Activated naive CD4-positive, alpha-beta T cell treated with anti-CD3 and anti-CD28 coated beads, Interleukin-2, amount 10 ng/mL, durations not matched to agents 7 days and 5 days (primary cell): ENCODE results near the gene ADCY6.

Experiments
- CTCF ChIA-PET: fragments of 350-600 bp; sonication (Branson Sonifier 250); formaldehyde crosslinking; loops from one replicate; lab custom pipeline; 2021; ENCODE audit warnings: antibody characterized with exemption; lab: Charles Lee
- DNase-seq: peaks from one replicate; pipeline ENCODE4 v3.0.0-alpha.2; 2020
- H3K27ac Mint-ChIP-seq: one replicate; pipeline ENCODE4 v1.8.0; 2021; ENCODE audit warnings: mild to moderate bottlenecking, moderate library complexity, mixed read lengths
- H3K27me3 Mint-ChIP-seq: one replicate; pipeline ENCODE4 v1.8.0; 2021; ENCODE audit warnings: mild to moderate bottlenecking, mixed read lengths
- H3K36me3 Mint-ChIP-seq: one replicate; pipeline ENCODE4 v1.8.0; 2021; ENCODE audit warnings: mixed read lengths
- H3K4me1 Mint-ChIP-seq: one replicate; pipeline ENCODE4 v1.8.0; 2021; ENCODE audit warnings: mixed read lengths
- H3K4me3 Mint-ChIP-seq: one replicate; pipeline ENCODE4 v1.8.0; 2021; ENCODE audit warnings: mild to moderate bottlenecking, moderate library complexity, mixed read lengths
- H3K9me3 Mint-ChIP-seq: one replicate; pipeline ENCODE4 v1.8.0; 2021; ENCODE audit warnings: mixed read lengths

The ADCY6 gene

DNA sequence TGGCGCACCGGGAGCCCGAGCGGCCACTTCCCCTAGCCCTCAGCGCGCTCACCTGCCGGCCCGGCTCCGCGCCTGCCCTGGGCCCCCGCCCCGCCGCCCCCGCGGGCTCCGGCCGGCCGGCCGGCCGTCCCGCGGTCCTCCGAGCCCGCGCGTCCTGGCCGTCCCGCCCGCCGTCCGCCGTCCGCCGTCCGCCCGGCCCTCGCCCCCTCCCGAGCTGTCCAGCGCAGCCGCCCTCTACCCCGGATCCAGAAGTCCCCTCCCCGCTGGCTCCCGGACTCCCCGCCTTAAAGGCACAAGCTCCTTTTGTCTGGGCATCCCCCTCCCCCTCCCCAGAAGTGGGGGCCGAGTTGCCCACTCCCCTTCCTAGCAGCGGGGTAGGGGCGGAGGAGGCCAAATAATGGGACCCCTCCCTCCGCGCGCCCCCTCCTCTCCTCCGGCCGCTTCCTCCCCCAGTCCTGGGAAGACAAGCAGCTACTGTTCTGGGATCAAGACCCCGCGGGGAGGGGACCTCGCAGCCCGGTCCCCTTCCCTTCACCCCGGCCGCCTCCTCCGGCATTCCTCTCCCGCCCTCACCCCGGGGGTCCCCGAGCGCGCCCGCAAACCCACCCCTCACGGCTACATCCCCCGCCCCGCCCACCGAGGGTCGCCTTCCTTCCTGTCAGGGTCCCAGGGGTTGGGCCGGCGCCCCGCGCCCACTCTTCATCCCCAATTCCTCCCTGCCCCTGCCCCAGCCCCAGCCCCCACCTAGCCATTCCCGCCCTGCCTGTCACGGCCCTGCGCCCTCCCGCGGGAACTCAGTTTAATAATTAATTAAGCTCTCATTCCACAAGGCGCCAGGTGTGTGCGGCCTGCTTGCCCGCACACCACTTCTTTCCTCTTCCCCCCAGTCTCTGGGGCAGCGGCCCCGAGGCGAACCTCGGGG is at the start of gene ADCY6:
TSS of gene ADCY6 (minus strand) at position 236 of the 922 bp plus-strand sequence. CDS start 5,655 bp downstream, outside the sequence.
- H3K27ac Mint-ChIP-seq, result no peak within 1 kb of the TSS
- H3K36me3 Mint-ChIP-seq, result no peaks in the 10 kb centered on the region
- no peaks in the 10 kb centered on the region for H3K9me3 Mint-ChIP-seq
- DNase-seq, result no peak
- H3K4me3 Mint-ChIP-seq, result peak within 1 kb of the TSS; percentile 57
- peaks cover 2% of the 10 kb centered on the region for H3K4me1 Mint-ChIP-seq
- CTCF ChIA-PET, result interaction anchor here (1.0 to 1.2 kb wide), 2 partner anchors 64 to 245 kb away, joined by 3 read pairs; no protein-coding TSS in a partner anchor
- H3K27me3 Mint-ChIP-seq, result peaks cover 67% of the 10 kb centered on the region

DNA sequence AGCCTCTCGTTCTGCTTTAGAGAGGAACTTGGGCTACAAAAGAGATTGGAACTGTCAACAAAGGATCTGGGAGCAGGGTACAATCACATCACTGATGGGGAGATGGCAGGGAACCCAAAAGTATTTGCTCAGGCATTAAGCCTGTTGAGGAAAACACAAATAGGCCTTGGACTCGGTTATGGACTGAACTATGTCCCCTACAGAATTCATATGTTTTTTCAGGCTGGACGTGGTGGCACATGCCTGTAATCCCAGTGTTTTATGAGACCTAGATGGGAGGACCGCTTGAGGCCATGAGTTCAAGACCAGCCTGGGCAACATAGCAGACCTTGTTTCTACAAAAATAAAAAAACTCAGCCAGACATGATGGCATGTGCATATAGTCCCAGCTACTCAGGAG is 49.2 kb upstream of the ADCY6 start:
- peaks cover 55% of the 10 kb centered on the region for H3K36me3 Mint-ChIP-seq
- no peak overlapping the region for H3K4me3 Mint-ChIP-seq
- CTCF ChIA-PET, result interaction anchor here (0.7 kb wide), 1 partner anchor 23 kb away, joined by 3 read pairs; no protein-coding TSS in a partner anchor
- H3K4me1 Mint-ChIP-seq, result no peaks in the 10 kb centered on the region
- no peak for DNase-seq
- no peaks in the 10 kb centered on the region for H3K9me3 Mint-ChIP-seq
- H3K27ac Mint-ChIP-seq, result no peak overlapping the region
- H3K27me3 Mint-ChIP-seq, result no peaks in the 10 kb centered on the region

DNA sequence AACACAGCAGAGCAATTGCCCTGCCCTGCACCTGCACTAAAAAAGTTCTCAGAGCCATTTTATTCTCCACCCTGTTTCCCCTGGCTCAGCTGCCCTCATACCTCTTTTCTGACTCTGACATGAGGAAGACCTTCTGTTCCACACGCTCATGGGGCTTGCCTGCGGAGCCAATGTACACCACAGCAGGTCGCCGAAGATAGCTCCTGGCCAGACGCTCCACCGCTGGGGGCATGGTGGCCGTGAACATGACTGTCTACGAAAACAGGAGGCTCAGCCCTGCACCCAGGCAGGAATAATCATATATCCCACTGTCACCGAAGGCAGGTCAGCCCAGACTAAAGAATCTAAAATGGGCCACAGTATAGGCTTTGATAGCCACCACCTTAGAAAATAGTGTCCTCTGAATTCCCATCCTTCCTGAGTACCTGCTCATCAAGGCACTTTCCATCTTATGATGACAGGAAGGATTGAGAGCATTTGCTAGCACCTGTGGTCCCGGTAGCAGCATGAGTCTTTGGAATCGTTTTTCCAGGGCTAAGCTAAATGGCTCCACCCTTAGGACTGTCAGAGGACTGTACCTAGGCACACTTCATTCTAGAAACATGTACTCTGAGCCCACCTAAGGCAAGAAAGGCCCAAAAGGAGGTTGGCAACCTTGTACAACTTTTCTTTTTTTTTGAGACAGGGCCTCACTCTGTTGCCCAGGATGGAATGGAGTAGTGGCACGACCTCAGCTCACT is 43.6 kb upstream of the ADCY6 start:
- Mint-ChIP-seq H3K27ac (no peak overlapping the region), H3K36me3 (peaks cover 65% of the 10 kb centered on the region), H3K4me1 (no peaks in the 10 kb centered on the region), H3K9me3 (no peaks in the 10 kb centered on the region), H3K27me3 (no peaks in the 10 kb centered on the region), H3K4me3 (no peak overlapping the region)
- no peak for DNase-seq
- CTCF ChIA-PET, result interaction anchor here (0.8 to 1.2 kb wide), 2 partner anchors 17 to 21 kb away, joined by 3 read pairs; no protein-coding TSS in a partner anchor

DNA sequence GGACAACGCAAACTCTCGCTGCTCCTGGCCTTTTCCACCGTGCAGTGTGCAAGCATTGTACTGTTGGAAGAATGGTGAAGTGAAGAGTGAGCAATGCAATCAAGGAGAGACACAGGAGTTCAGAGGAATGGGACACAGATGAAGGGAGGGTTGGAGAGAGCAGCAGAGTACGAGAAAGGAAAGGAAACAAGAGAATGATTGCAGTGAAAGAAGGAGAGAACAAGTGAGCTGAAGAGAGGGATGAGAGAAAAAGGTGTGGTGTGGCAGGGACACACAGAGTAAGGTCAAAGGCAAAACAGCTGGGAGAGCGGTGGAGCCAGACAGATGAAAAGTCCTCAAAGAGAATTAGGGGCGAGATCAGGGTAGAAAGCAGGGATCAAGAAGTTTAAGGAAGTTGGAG is 42.4 kb upstream of the ADCY6 start:
- CTCF ChIA-PET, result interaction anchor here (1.4 kb wide), 1 partner anchor 14 kb away, joined by 3 read pairs; no protein-coding TSS in a partner anchor
- DNase-seq, result no peak
- Mint-ChIP-seq H3K4me1 (no peaks in the 10 kb centered on the region), H3K27ac (no peak overlapping the region), H3K27me3 (no peaks in the 10 kb centered on the region), H3K36me3 (peaks cover 53% of the 10 kb centered on the region), H3K4me3 (no peak overlapping the region), H3K9me3 (no peaks in the 10 kb centered on the region)

DNA sequence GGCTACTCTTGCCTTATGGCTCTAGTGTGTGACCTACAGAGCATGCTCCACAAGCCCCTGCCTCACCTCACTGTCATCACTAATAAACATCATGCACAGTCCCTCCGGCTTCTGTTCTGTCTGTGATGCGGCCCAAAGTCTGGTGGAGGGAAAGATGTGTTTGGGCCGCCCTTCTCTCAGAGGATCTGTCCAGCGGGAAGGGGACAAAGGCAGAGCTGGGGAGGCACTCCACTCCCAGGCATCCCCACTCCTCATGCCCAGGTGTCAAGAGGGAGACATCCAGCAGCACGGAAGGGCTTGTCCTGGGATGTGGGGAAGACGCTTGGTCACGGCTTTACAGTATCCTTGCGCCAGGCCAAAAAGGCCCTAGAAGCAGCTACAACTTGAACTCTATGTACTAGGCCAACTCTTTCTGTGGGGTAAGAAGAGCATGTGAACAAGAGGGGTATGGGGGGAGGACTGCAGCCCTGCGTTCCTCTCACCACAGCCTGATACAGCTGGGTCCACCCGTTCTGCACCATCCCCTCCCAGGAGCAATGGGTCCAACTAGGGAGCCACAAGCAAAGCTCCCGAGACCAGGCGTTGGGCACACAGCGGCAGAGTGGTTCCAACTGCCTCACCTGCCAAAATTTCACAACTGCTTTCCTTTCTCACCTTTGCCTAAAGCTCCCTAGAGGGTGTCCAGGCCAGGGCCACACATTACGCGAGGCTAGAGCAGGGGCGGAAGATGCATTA is 40.1 kb upstream of the ADCY6 start:
- H3K4me1 Mint-ChIP-seq, result no peaks in the 10 kb centered on the region
- H3K27ac Mint-ChIP-seq, result no peak overlapping the region
- no peaks in the 10 kb centered on the region for H3K27me3 Mint-ChIP-seq
- H3K36me3 Mint-ChIP-seq, result peaks cover 46% of the 10 kb centered on the region
- CTCF ChIA-PET, result interaction anchor here (1.3 kb wide), 1 partner anchor 10 kb away, joined by 6 read pairs; no protein-coding TSS in a partner anchor
- DNase-seq, result no peak
- no peak overlapping the region for H3K4me3 Mint-ChIP-seq
- no peaks in the 10 kb centered on the region for H3K9me3 Mint-ChIP-seq

DNA sequence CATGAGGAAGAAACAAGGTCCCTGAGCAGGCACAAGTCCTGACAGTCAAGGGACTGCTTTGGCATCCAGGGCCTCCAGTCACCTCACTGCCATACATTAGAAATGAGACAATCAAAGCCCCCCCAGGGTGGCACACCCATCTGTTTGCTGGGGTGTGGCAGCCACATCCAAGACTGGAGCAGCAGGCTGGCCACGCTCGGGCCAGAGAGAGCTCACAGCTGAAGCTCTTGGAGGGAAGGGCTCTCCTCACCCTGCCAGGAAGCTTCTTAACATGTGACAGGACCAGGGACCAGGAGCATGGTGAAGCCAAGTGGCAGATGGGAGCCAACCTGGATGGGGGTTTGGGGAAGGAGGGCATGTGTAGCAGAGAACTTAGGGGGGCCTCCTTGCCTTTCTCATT is 39.4 kb upstream of the ADCY6 start:
- Mint-ChIP-seq H3K4me1 (no peaks in the 10 kb centered on the region), H3K36me3 (peaks cover 40% of the 10 kb centered on the region), H3K27ac (no peak overlapping the region), H3K4me3 (no peak overlapping the region), H3K9me3 (no peaks in the 10 kb centered on the region), H3K27me3 (no peaks in the 10 kb centered on the region)
- no peak for DNase-seq
- CTCF ChIA-PET, result interaction anchor here (1.3 to 2.7 kb wide), 2 partner anchors 9 to 14 kb away, joined by 6 to 9 read pairs; no protein-coding TSS in a partner anchor

DNA sequence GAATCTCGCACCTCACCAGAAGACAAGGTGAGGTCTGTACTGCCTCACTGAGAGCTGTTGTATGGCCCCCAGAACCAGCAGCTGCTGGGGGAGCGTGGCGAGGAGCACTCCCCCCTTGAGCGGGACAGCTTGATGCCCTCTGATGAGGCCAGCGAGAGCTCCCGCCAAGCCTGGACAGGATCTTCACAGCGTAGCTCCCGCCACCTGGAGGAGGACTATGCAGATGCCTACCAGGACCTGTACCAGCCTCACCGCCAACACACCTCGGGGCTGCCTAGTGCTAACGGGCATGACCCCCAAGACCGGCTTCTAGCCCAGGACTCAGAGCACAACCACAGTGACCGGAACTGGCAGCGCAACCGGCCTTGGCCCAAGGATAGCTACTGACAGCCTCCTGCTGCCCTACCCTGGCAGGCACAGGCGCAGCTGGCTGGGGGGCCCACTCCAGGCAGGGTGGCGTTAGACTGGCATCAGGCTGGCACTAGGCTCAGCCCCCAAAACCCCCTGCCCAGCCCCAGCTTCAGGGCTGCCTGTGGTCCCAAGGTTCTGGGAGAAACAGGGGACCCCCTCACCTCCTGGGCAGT is 38.7 kb upstream of the ADCY6 start:
- H3K27ac Mint-ChIP-seq, result no peak overlapping the region
- CTCF ChIA-PET, result interaction anchor here (0.9 to 2.7 kb wide), 5 partner anchors 8 to 64 kb away, joined by 3 to 9 read pairs (median 3); no protein-coding TSS in a partner anchor
- H3K27me3 Mint-ChIP-seq, result peaks cover 6% of the 10 kb centered on the region
- no peak for DNase-seq
- no peak overlapping the region for H3K4me3 Mint-ChIP-seq
- peaks cover 38% of the 10 kb centered on the region for H3K36me3 Mint-ChIP-seq
- no peaks in the 10 kb centered on the region for H3K4me1 Mint-ChIP-seq
- no peaks in the 10 kb centered on the region for H3K9me3 Mint-ChIP-seq

DNA sequence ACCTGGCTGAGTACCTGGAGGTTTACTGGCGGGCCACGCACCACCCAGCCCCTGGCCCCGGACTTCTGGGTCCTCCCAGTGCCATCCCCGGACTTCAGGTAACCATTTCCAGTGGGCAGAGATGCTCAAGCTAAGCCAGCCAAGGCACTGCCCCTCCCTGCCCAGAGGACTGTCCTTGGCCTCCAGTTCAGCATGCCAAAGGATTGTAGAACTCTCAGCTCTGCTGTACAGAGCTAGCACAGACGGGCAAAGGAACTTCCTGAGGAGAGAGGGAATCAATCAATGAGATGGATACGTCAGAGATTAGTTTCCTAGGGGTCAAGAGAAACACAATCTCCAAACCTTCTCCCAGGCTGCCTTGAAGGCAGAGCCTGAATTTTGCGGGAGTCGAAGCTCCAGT is 38.1 kb upstream of the ADCY6 start:
- CTCF ChIA-PET, result interaction anchor here (0.9 to 2.7 kb wide), 4 partner anchors 11 to 64 kb away, joined by 3 to 9 read pairs (median 3); no protein-coding TSS in a partner anchor
- Mint-ChIP-seq H3K4me1 (no peaks in the 10 kb centered on the region), H3K9me3 (no peaks in the 10 kb centered on the region), H3K36me3 (peaks cover 33% of the 10 kb centered on the region), H3K27ac (no peak overlapping the region), H3K27me3 (peaks cover 12% of the 10 kb centered on the region), H3K4me3 (no peak overlapping the region)
- DNase-seq, result no peak

DNA sequence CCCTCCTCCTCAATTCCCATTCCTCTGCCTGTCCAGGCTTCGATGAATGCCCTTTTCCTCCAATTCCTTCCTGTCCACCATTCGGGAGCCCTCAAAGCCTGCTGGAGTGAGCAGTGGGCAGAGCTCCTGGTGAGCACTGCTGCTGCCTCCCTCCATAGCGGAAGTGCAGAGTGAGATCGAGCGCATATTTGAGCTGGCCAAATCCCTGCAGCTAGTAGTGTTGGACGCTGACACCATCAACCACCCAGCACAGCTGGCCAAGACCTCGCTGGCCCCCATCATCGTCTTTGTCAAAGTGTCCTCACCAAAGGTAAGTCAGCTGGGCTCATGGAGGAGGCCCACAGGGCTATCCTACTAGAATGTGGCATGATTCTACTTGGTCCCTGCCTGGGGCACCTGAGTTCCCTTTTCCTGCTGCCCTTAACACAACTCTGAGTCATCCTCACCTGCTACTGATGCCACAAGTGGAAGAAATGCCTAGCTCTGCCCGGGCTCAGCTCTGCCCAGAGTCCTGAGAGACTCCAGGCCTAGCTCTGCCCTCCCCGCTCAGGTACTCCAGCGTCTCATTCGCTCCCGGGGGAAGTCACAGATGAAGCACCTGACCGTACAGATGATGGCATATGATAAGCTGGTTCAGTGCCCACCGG is 37.4 kb upstream of the ADCY6 start:
- CTCF ChIA-PET, result interaction anchor here (0.5 to 2.7 kb wide), 3 partner anchors 10 to 35 kb away, joined by 3 to 9 read pairs (median 3); no protein-coding TSS in a partner anchor
- peaks cover 19% of the 10 kb centered on the region for H3K27me3 Mint-ChIP-seq
- no peak overlapping the region for H3K27ac Mint-ChIP-seq
- H3K4me3 Mint-ChIP-seq, result no peak overlapping the region
- H3K36me3 Mint-ChIP-seq, result peaks cover 29% of the 10 kb centered on the region
- H3K9me3 Mint-ChIP-seq, result no peaks in the 10 kb centered on the region
- H3K4me1 Mint-ChIP-seq, result no peaks in the 10 kb centered on the region
- no peak for DNase-seq

DNA sequence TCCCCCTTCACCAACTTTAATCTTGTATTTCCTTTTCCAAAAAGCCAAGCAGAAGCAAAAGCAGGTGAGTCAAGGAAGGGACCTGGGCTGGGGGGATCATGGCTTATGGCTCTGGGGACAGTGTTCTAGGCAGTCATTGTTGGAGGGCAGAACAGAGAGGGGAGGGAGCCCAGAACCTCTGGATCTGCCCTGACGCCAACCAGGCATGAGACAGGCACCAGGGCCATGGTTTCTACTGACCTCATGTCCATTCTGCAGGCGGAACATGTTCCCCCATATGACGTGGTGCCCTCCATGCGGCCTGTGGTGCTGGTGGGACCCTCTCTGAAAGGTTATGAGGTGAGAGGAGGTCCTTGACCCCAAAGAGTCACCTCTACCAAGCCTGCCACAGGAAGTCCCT is 36.0 kb upstream of the ADCY6 start:
- no peak for DNase-seq
- peaks cover 26% of the 10 kb centered on the region for H3K27me3 Mint-ChIP-seq
- CTCF ChIA-PET, result no interaction called here
- H3K4me3 Mint-ChIP-seq, result no peak overlapping the region
- H3K9me3 Mint-ChIP-seq, result no peaks in the 10 kb centered on the region
- peaks cover 15% of the 10 kb centered on the region for H3K36me3 Mint-ChIP-seq
- no peaks in the 10 kb centered on the region for H3K4me1 Mint-ChIP-seq
- H3K27ac Mint-ChIP-seq, result no peak overlapping the region

DNA sequence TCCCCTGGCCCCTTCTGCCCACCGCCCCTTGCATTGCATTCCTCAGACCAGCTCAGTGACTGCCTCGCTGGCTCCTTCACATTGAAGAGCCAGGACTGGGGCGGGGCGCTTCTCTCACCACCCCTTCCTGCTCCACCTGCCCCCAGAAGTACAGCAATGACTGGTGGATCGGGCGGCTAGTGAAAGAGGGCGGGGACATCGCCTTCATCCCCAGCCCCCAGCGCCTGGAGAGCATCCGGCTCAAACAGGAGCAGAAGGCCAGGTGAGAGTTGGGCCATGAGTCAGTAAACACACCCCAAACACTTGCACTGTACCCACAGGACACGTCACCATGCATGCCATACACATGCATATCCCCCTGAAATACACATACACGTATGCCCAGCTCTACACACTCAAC is 35.2 kb upstream of the ADCY6 start:
- Mint-ChIP-seq H3K4me3 (no peak overlapping the region), H3K27ac (no peak overlapping the region), H3K4me1 (peaks cover 4% of the 10 kb centered on the region), H3K27me3 (peaks cover 34% of the 10 kb centered on the region), H3K36me3 (peaks cover 8% of the 10 kb centered on the region), H3K9me3 (no peaks in the 10 kb centered on the region)
- DNase-seq, result no peak
- CTCF ChIA-PET, result interaction anchor here (0.6 kb wide), 1 partner anchor 9 kb away, joined by 3 read pairs; no protein-coding TSS in a partner anchor

DNA sequence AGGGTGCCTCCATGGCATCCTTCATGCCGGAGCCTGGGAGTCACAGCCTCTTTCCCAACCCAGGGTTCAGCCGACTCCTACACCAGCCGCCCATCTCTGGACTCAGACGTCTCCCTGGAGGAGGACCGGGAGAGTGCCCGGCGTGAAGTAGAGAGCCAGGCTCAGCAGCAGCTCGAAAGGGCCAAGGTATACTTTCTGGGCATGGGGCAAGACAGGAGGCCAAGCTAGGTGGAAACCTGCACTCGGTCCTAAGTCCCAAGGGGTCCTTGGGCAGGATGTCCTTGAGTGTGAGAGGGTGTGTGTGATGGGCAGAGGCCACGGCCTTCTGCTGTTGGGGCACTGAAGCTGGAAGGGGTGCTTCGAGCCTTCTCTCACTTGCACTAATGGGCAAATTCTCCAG is 34.4 kb upstream of the ADCY6 start:
- H3K9me3 Mint-ChIP-seq, result no peaks in the 10 kb centered on the region
- CTCF ChIA-PET, result interaction anchor here (0.7 to 1.0 kb wide), 3 partner anchors 8 to 113 kb away, joined by 3 read pairs; no protein-coding TSS in a partner anchor
- H3K27ac Mint-ChIP-seq, result no peak overlapping the region
- no peak for DNase-seq
- H3K27me3 Mint-ChIP-seq, result peaks cover 42% of the 10 kb centered on the region
- peaks cover 2% of the 10 kb centered on the region for H3K36me3 Mint-ChIP-seq
- no peak overlapping the region for H3K4me3 Mint-ChIP-seq
- H3K4me1 Mint-ChIP-seq, result peaks cover 7% of the 10 kb centered on the region

DNA sequence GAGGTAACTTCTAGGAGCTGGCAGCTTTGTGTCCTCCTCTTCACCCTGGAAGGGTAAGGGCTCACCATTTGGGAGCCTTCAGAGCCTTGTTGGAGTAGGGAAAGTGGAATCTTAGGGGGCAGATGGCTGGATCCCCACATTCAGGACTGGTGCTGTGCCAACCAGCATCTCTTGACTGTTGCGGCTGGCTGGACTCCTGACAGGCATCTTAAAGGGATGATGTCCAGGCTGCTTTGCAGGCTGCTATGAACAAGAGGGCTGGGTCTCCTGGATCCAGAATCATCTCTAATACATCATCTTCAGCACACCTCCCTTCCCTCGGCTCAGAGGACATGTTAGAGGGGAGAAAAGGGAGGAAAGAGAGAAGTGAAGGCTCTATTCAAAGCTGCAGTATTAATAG is 33.8 kb upstream of the ADCY6 start:
- H3K27ac Mint-ChIP-seq, result no peak overlapping the region
- CTCF ChIA-PET, result interaction anchor here (0.7 to 1.0 kb wide), 3 partner anchors 8 to 113 kb away, joined by 3 read pairs; no protein-coding TSS in a partner anchor
- peaks cover 2% of the 10 kb centered on the region for H3K36me3 Mint-ChIP-seq

More for the DNA sequence above, 33.8 kb upstream of the ADCY6 start:
- H3K27me3 Mint-ChIP-seq, result peaks cover 47% of the 10 kb centered on the region
- H3K4me3 Mint-ChIP-seq, result no peak overlapping the region
- no peak for DNase-seq
- no peaks in the 10 kb centered on the region for H3K9me3 Mint-ChIP-seq
- peaks cover 11% of the 10 kb centered on the region for H3K4me1 Mint-ChIP-seq
